GM18519 (cell line): Measurements from ENCODE around the gene THRB.

Experiments used
- ATAC-seq: cut with Tn5 transposase; IDR thresholded peaks from one replicate; pipeline ENCODE4 v1.9.1; 2021; ENCODE audit warnings: mild to moderate bottlenecking, moderate library complexity; ENCODE audit not compliant: unreplicated experiment, low FRiP score

Gene THRB

DNA sequence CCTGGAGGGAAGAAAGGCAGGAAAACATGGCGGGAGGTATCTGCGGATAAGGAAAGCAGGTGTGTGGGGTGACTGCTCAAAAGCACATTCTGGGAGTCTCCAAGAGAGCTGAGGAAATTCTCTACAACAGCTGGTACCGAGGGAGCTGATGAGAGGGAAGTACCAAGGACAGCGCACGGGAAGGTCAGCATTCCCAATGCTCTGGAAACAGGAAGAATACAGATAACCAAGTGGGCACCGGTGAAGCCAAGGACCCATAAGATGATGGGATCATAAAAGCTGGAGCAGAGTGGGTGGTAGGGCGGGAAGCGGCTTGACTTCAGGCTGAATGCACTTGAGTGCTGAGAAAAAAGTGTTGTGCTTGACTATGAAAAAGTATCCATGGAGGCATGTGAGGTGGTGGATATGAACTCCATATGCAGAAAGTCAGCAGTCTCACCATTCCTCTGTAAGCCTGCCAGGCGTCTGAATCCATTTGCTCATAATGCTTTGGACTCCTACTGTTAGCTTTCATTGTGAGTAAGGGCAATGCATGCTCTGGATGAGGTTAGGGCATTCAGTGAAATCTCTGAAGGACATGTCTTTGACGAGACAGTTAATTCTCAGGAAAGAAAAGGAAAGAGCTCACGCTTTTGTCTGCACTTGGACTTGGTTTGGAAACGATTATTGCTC lies 334.1 kb downstream of the THRB start:
- no peak for ATAC-seq

DNA sequence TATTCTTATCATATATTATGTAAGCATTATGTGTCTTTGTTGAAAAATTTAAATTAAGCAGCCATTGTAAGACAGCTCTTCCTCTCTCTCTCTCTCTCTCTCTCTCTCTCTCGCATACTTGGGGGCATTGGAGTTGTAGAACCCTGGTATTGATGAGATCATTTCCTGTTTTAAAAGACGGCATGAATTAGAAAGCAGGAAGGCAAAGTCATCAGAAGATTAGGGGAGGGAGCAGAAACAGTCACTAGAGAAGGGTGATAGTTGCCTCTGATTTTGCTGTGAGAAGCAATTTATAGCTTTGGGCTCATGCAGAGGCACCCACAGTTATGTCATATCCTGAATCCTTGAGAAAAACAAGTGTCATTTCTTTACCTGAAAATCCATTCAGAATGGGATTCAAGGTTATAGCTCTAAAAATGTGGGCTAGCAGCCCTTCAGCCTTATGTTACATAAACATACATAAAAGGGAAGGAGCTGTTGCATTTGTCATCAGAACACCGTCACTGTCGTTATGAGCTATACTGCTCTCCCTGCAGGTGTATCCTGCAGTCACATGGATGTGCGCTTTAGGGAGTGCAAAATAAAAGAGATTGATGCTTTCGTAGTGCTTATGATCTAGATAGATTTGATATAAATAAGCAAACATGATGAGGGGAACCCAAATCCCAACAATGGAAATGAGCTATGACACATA lies 335.7 kb downstream of the THRB start:
- no peak for ATAC-seq

DNA sequence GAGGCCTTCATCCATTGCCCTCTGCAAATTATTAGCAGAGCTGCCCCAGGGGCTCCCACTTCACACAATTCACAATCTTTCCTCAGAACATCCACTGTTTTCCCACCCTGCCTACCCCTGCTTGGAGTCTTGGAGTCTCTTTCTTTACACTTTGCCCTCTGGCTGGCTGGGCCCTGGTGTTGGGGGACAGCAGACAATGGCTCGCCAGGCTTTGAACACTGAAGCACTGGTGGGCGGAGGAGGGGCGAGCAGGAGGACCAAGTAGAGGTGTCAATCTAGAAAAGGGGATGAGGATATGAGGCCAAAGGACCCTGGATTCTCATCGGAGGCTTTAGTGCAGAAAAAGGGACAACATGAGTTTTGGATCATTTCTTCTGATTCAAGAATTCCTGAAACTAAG lies 337.5 kb downstream of the THRB start:
- ATAC-seq: no peak

DNA sequence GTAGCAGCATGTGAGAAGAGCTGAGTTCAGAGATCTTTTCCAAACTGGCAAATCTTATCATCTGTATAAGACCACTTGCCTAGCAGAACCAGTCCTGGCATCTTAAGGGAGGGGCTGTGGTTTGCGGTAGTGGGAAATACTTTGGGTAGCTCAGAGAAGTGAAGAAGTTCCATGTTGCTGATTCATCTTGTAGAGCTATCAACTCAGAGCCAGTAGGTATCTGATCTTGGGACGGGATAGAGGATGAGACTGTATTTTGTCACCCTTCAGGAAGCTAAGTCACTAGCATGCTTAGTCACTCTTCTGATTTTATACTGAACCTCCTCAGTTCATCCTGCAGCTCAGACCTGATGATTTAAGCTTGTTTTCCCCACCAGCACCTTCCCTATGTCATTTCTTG lies 338.2 kb downstream of the THRB start:
- no peak for ATAC-seq

GRCh38 chr3:24155276-24155675 lies 339.4 kb downstream of the THRB start:
- no peak for ATAC-seq

GRCh38 chr3:24154781-24155180 lies 339.9 kb downstream of the THRB start:
- ATAC-seq: no peak

DNA sequence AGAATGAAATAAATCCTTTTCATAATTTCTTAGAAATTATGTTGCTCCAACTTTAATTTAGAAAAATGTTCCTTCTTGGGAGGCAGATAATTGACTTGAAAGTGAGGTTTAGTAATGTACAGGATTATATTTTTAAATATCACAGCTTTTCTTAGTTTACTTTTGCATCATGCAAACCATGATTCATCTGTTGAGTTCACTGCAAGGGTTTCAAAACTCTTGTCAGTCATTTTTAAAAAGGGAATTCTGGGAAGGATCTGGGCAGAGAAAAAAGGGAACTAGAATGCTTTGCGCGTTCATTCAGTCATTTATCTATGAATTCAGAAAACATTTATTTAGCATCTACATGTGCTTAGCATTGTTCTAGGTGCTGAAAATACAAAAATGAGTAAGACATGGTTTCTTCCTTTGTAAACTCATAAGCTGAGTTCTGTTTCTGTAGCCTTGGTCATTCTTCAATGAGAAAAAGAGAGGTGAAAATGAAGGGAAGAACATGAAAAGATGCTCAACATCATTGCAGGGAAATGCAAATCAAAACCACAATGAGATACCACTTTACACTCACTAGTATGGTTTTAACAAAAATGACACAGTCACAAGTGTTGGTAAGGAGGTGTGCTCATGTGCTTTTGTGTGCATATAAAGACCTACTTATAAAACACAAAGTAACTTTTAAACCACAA lies 340.5 kb downstream of the THRB start:
- peak; percentile 85 for ATAC-seq

DNA sequence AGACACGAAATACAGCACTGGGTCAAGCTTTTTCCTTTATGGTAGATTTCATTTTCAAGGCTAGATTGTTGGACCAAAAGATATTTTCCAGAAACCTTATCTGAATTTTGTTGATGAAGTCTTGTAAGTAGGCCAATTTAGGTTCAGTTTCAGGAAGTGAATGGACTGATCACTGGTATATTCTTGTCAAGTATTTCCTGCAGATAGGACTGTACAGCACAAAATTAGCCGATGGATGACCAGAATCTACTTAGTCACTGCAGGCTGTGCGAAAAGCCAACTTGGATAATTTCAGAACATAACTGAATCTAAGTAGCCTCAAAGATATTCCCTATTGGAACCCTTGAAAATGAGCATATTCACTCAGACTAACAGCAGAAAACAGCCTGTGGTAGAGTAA lies 343.1 kb downstream of the THRB start:
- no peak for ATAC-seq

DNA sequence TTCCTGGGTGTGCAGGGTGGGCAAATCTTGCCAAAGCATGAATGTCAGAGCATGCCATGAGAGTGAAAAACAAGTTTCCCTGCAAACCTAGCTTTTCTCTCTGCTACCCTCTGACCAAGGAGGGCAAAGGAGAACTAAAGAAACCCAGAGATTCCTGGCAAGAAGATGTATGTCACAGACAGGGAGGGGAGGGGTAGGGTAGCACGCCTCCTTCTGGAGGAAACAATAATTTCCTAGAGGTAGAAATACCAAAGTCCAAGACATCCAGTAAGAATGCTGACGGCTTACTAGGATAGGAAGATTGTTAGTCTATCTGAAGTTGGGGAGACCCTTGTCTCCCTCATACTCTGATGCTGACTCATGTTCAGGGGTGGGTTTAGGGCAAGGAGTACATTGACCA lies 345.6 kb downstream of the THRB start:
- no peak for ATAC-seq

DNA sequence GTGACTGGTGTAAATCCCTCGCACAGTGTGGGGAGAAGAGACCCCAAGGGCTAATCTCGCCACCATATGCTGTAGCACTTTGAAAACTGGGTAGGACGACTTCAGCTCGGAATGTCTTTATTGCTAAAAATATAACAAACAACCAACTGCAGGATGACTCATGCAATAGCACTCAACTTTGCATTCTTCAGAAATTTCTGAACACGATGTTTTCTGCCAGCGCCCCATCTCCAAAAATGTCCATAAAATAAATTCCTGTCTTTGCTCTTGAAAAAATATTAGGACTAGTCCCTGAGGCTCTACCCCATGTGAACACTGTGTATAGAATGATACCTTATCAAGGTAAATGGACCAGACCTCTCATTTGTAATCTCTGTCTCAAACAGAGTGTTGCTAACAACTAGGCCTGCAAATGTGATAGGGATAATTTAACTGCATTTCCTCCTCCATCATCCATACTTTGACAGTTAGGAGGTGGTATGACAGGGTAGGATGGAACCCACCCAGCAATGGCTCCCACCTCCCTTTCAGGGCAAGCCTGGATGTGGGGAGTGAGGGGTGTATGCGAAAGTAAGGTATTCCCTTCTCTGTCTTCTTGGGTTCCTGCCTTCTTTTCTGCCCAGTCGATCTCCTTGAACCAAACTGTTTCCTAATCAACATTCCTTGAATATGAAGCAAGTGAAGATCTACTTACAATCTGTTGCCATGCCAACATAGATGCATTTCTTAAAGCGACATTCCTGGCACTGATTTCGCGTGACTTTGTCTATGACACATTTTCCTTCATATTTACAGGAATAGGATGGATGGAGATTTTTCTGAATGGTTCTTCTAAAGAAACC lies 348.4 kb downstream of the THRB start:
- ATAC-seq: no peak

GRCh38 chr3:24145481-24145880 lies 349.2 kb downstream of the THRB start:
- no peak for ATAC-seq

DNA sequence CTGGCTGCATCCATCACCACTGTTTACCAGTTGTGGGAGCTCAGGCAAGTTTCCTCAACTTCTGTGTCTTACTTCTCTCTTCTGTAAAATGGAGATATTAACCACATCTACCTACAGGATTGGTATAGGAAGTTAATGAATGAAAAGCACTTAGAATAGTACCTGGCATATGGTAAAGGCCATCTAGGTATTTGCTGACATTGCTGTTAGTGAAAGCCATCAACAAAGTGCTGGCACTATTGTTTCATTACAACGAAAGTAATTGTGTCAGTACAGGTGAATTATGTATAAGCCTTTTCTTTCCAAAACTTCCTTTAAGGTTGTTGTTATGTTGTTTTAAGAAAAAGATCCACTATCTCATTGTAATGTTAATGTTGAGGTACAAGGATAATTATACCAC lies 352.5 kb downstream of the THRB start:
- no peak for ATAC-seq

- ATAC-seq: no peak
Observed at GRCh38 chr3:24141548-24141947, 353.1 kb downstream of the THRB start.

DNA sequence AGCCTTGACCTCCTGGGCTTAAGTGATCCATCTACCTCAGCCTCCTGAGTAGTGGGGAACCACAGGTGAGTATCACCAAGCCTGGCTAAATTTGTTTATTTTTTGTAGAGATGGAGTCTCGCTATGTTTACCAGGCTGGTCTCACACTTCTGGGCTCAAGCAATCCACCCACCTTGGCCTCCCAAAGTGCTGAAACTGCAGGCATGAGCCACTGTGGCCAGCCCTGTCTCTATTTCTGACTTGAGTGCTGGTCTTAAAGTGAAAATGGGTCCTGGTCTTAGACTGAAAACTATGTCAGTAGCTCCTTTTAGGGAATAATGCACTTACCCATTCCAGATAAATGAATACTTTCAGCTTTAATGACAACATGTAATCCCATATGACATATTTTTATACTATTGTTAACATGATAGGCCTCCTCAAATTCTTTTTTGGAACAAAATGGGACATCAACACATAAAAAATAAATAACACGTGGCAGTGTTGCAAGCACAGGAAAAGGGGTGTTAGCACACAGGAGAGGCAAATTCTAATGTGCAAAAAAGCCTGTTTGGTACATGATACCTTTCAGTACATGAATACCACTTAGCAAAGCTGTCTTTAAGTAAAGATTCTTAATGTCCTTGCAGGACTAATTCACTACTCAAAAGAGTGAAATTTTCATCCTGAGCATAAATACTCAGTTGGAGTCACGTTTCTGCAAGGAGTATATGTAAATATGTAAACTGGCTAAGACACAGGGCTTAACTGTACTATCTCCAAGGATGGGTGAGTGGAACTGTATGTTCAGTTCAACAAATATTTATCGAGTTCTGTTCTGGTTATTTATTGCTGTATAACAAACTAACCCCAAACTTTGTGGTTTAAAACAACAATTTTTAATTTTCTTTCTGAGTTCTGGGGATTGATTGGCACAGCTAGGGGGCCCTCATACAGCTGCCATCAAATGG lies 354.9 kb downstream of the THRB start:
- ATAC-seq: no peak

DNA sequence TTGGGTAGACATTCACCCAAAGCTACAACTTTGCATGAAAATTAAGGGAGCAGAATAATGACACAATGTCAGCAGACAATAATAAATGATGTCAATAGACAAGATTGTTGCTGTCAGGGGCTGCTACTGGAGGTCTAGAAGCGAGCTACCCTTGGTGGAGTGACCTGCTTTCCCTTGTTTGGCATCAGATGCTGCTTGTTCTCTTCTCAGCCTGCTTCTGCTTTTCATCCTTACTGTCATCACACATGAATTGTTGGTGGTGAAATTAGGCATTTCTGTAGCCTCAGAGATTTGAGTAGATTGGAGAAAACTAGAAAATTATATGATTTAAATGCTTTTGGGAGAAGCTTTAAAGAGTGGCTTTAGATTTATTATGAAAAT lies 355.8 kb downstream of the THRB start:
- ATAC-seq: no peak

- ATAC-seq: no peak
Observed at GRCh38 chr3:24137958-24138875, 356.4 kb downstream of the THRB start.

- ATAC-seq: no peak
Observed at GRCh38 chr3:24137334-24137733, 357.3 kb downstream of the THRB start.

- no peak for ATAC-seq
Observed at GRCh38 chr3:24136624-24137310, 357.9 kb downstream of the THRB start.
